NB4 (cell line): ENCODE data around the gene LIPE.

Source experiments
- DNase-seq: peaks from one replicate; pipeline ENCODE4 v3.0.0; 2010; ENCODE audit warnings: low read depth
- H3K4me3 ChIP-seq: one replicate; pipeline ENCODE4 v1.5.1; 2011; ENCODE audit warnings: mild to moderate bottlenecking, low read depth, low read length, moderate library complexity
- CTCF ChIP-seq: IDR thresholded peaks from one replicate; pipeline ENCODE4 v1.5.1; 2012; ENCODE audit warnings: low read depth, low read length
- MAX ChIP-seq: IDR thresholded peaks from 2 replicates; pipeline ENCODE4 v1.6.1; 2011; ENCODE audit warnings: low read depth, low read length
- MYC ChIP-seq: IDR thresholded peaks from 2 replicates; pipeline ENCODE4 v1.6.1; 2011; ENCODE audit warnings: low read depth, low read length
- POLR2A ChIP-seq: IDR thresholded peaks from 2 replicates; pipeline ENCODE4 v1.6.1; 2011; ENCODE audit warnings: mild to moderate bottlenecking; ENCODE audit not compliant: insufficient read length; ENCODE audit errors: extremely low read depth

The LIPE gene

GRCh38 chr19:42445948-42446347 lies 18.8 kb upstream of the LIPE start:
- no peak overlapping the region for H3K4me3 ChIP-seq
- TF ChIP-seq POLR2A (no peak), MAX (no peak), CTCF (no peak), MYC (no peak)
- DNase-seq, result no peak

- TF ChIP-seq MYC (no peak), MAX (no peak), CTCF (no peak), POLR2A (no peak)
- DNase-seq, result no peak
- H3K4me3 ChIP-seq, result no peak overlapping the region
Observed at GRCh38 chr19:42443944-42444398, 16.8 kb upstream of the LIPE start.

- H3K4me3 ChIP-seq, result no peak within 1 kb of the TSS
- no peak for DNase-seq
- TF ChIP-seq MAX, result no peak
- TF ChIP-seq POLR2A, result no peak
- no peak for TF ChIP-seq MYC
- no peak for TF ChIP-seq CTCF
Observed at GRCh38 chr19:42442833-42443232, 15.6 kb upstream of the LIPE start, which contains the start of gene CXCL17. TSS of gene CXCL17 (minus strand) at chr19:42442946. CDS start at chr19:42442832, 114 bp downstream.

GRCh38 chr19:42441049-42441445 lies 13.9 kb upstream of the LIPE start:
- no peak for TF ChIP-seq MAX
- peak; percentile 4 for DNase-seq
- H3K4me3 ChIP-seq, result no peak overlapping the region

GRCh38 chr19:42440357-42441048 lies 13.3 kb upstream of the LIPE start:
- no peak for TF ChIP-seq MAX
- TF ChIP-seq MYC, result no peak
- no peak for TF ChIP-seq POLR2A
- TF ChIP-seq CTCF, result peak; percentile 81
- peak; percentile 65 for DNase-seq
- H3K4me3 ChIP-seq, result no peak overlapping the region

GRCh38 chr19:42436006-42436405 lies 8.8 kb upstream of the LIPE start:
- H3K4me3 ChIP-seq, result no peak overlapping the region
- DNase-seq, result peak; percentile 6
- no peak for TF ChIP-seq CTCF
- no peak for TF ChIP-seq POLR2A
- no peak for TF ChIP-seq MYC
- no peak for TF ChIP-seq MAX
